ENCODE results near the gene SESN3. TPM values are rescaled to one million over a fixed set of nuclear protein-coding genes. Genes with fewer than 3 reads are reported as not detected.

Gene SESN3
- total RNA-seq, 1 experiment from 2014 or later, result 36.8 TPM

DNA sequence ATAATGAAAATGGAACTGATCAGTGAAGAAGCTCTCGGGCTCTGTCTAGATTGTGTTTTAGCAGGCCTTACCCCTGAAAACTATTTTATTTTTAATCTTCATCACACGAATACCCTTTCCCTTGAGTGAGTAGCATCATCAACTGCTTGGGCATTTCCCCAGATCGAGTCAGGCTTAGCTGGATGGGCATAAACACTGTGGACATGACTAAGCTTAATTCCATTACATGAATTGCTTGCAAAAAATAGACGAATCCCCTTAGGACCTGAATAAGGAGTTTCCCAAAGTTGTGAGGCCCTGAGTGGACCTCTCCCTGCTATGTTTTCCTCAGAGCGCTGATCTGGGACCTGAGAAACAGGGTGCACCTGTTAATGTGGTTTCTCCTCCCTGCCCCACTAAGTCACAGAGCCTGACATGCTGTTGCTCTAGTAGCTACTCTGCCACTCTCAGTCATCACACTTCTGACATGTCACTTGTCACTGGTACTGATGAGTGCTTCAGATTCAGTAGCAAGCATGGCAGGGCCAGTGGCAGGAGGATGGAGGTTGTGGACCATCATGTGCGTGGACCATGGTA lies 87.8 kb downstream of the SESN3 start:
- no peak overlapping the region for H3K18ac ChIP-seq (ENCODE audit: insufficient read length, low read depth, low read length)
- no peak overlapping the region for H4K5ac ChIP-seq (ENCODE audit: insufficient read length, low read depth, low read length)
- H2BK15ac ChIP-seq (ENCODE audit: low read depth, low read length), result no peak overlapping the region
- no peak overlapping the region for H3K14ac ChIP-seq (ENCODE audit: insufficient read depth, low read length)
- H3K9ac ChIP-seq (ENCODE audit: extremely low read depth, insufficient read length, low read length), result no peak overlapping the region
- H3K27ac Mint-ChIP-seq, result no peak overlapping the region
- H3K4me3 Mint-ChIP-seq, result no peak overlapping the region
- no peak overlapping the region for H3K23ac ChIP-seq (ENCODE audit: insufficient read length, low read depth, low read length)
- H3K23me2 ChIP-seq (ENCODE audit: insufficient read length, low read depth, low read length, poor library complexity, severe bottlenecking), result no peaks in the 10 kb centered on the region
- no peak overlapping the region for H2BK12ac ChIP-seq (ENCODE audit: insufficient read length, low read depth, low read length)
- H2BK5ac ChIP-seq (ENCODE audit: insufficient read length, low read length), result no peak overlapping the region
- H3K27me3 Mint-ChIP-seq (ENCODE audit: low read depth), result peaks cover 97% of the 10 kb centered on the region
- H4K20me1 ChIP-seq (ENCODE audit: control insufficient read depth, insufficient read depth, insufficient read length), result no peaks in the 10 kb centered on the region
- H2BK20ac ChIP-seq (ENCODE audit: low read depth, low read length, poor library complexity, severe bottlenecking), result no peak overlapping the region
- peaks cover 4% of the 10 kb centered on the region for H3K9me3 ChIP-seq (ENCODE audit: control insufficient read depth, low read depth, low read length)
- no peak overlapping the region for H2AFZ ChIP-seq (ENCODE audit: low read length)
- TF ChIP-seq CTCF (conservative IDR thresholded peaks at IDR 0.05), result no peak
- no peaks in the 10 kb centered on the region for H3K4me1 ChIP-seq (ENCODE audit: insufficient read depth, low read length)
- no peak overlapping the region for H3K56ac ChIP-seq (ENCODE audit: insufficient read length, low read depth, low read length)
- no peak overlapping the region for H3K27ac ChIP-seq (ENCODE audit: insufficient read length, low read depth, low read length)
- H3K27me3 ChIP-seq (ENCODE audit: insufficient read depth, low read length), result peaks cover 14% of the 10 kb centered on the region; the same call in 1 of the 2 replicates
- H3T11ph ChIP-seq (ENCODE audit: low read length), result no peak overlapping the region
- H3K79me1 ChIP-seq (ENCODE audit: insufficient read depth, low read depth, low read length, poor library complexity, severe bottlenecking), result no peaks in the 10 kb centered on the region
- H2AK5ac ChIP-seq (ENCODE audit: insufficient read length, low read length), result no peak overlapping the region
- H4K91ac ChIP-seq (ENCODE audit: insufficient read length, low read depth, low read length), result no peak overlapping the region
- no peaks in the 10 kb centered on the region for H3K79me2 ChIP-seq (ENCODE audit: insufficient read depth, low read length)
- H3K36me3 Mint-ChIP-seq (ENCODE audit: insufficient read depth in 1 of 3, low read depth in 3 of 3), result no peaks in the 10 kb centered on the region
- no peak overlapping the region for H3K4me2 ChIP-seq (ENCODE audit: insufficient read depth, insufficient read length, low read length)
- no peaks in the 10 kb centered on the region for H3K9me3 Mint-ChIP-seq
- H4K8ac ChIP-seq (replicated peaks; ENCODE audit: insufficient read length, low read depth, low read length), result no peak overlapping the region
- H3K4ac ChIP-seq (ENCODE audit: low read depth, low read length), result no peak overlapping the region
- H3K4me1 Mint-ChIP-seq, result no peaks in the 10 kb centered on the region
- no peak for DNase-seq
- H2BK120ac ChIP-seq (ENCODE audit: low read depth, low read length, poor library complexity, severe bottlenecking), result no peak overlapping the region
- no CpG with 5 or more reads among the region's 6 CpGs for WGBS (ENCODE audit: extremely low coverage, insufficient read length, low lambda C conversion rate)

Measured in H9 (cell line).